H9 (cell line): ENCODE results near the gene ZMYM3. TPM values are rescaled to one million over a fixed set of nuclear protein-coding genes. Genes with fewer than 3 reads are reported as not detected.

ENCODE experiments used
- DNase-seq: peaks from one replicate; pipeline ENCODE4 v3.0.0-alpha.2; 2017
- H2AFZ ChIP-seq: one replicate; pipeline ENCODE4 v1.6.1; 2013; ENCODE audit warnings: mild to moderate bottlenecking, low read length, control low read depth, moderate library complexity
- H2AK5ac ChIP-seq: 2 replicates; pipeline ENCODE4 v1.6.1; 2013; ENCODE audit warnings: low read length, control low read depth, mixed read lengths; ENCODE audit not compliant: insufficient read length
- H2BK120ac ChIP-seq: one replicate; pipeline ENCODE4 v1.6.1; 2013; ENCODE audit warnings: low read depth, mild to moderate bottlenecking, low read length, control low read depth, inconsistent platforms; ENCODE audit not compliant: poor library complexity, severe bottlenecking
- H2BK12ac ChIP-seq: 2 replicates; pipeline ENCODE4 v1.6.1; 2013; ENCODE audit warnings: low read length, control low read depth, mixed read lengths, low read depth; ENCODE audit not compliant: insufficient read length
- H2BK15ac ChIP-seq: 2 replicates; pipeline ENCODE4 v1.6.1; 2013; ENCODE audit warnings: low read depth, low read length, control low read depth
- H2BK20ac ChIP-seq: one replicate; pipeline ENCODE4 v1.6.1; 2013; ENCODE audit warnings: low read depth, mild to moderate bottlenecking, low read length, control low read depth, inconsistent platforms; ENCODE audit not compliant: poor library complexity, severe bottlenecking
- H2BK5ac ChIP-seq: 2 replicates; pipeline ENCODE4 v1.6.1; 2013; ENCODE audit warnings: low read length, control low read depth, mixed read lengths; ENCODE audit not compliant: insufficient read length
- H3K14ac ChIP-seq: 2 replicates; pipeline ENCODE4 v1.6.1; 2013; ENCODE audit warnings: low read length, control low read depth; ENCODE audit not compliant: insufficient read depth
- H3K18ac ChIP-seq: 2 replicates; pipeline ENCODE4 v1.6.1; 2013; ENCODE audit warnings: low read depth, mild to moderate bottlenecking, mixed read lengths, low read length, control low read depth; ENCODE audit not compliant: insufficient read length
- H3K23ac ChIP-seq: 2 replicates; pipeline ENCODE4 v1.6.1; 2013; ENCODE audit warnings: low read length, control low read depth, mixed read lengths, low read depth; ENCODE audit not compliant: insufficient read length
- H3K23me2 ChIP-seq: 2 replicates; pipeline ENCODE4 v1.6.1; 2013; ENCODE audit warnings: low read depth, mild to moderate bottlenecking, mixed read lengths, low read length, control low read depth; ENCODE audit not compliant: insufficient read length, poor library complexity, severe bottlenecking
- H3K27ac ChIP-seq: 2 replicates; pipeline ENCODE4 v1.5.1; 2013; ENCODE audit warnings: low read length, control low read depth, mixed read lengths, low read depth; ENCODE audit not compliant: insufficient read length
- H3K27me3 ChIP-seq: 2 replicates; pipeline ENCODE4 v1.6.1; 2013; ENCODE audit warnings: low read length, control low read depth, inconsistent platforms; ENCODE audit not compliant: insufficient read depth
- H3K4ac ChIP-seq: 2 replicates; pipeline ENCODE4 v1.6.1; 2013; ENCODE audit warnings: low read depth, mild to moderate bottlenecking, control low read depth, inconsistent platforms, low read length, moderate library complexity
- H3K4me1 ChIP-seq: 2 replicates; pipeline ENCODE4 v1.6.1; 2013; ENCODE audit warnings: low read length, control low read depth, inconsistent platforms; ENCODE audit not compliant: insufficient read depth
- H3K4me2 ChIP-seq: 2 replicates; pipeline ENCODE4 v1.6.1; 2013; ENCODE audit warnings: low read length, control low read depth, mixed read lengths; ENCODE audit not compliant: insufficient read length, insufficient read depth
- H3K56ac ChIP-seq: 2 replicates; pipeline ENCODE4 v1.6.1; 2013; ENCODE audit warnings: low read depth, mild to moderate bottlenecking, mixed read lengths, low read length, control low read depth; ENCODE audit not compliant: insufficient read length
- H3K79me1 ChIP-seq: 2 replicates; pipeline ENCODE4 v1.6.1; 2013; ENCODE audit warnings: low read depth, mild to moderate bottlenecking, moderate library complexity, low read length, control low read depth, inconsistent platforms; ENCODE audit not compliant: insufficient read depth, poor library complexity, severe bottlenecking
- H3K79me2 ChIP-seq: 2 replicates; pipeline ENCODE4 v1.6.1; 2013; ENCODE audit warnings: low read length, control low read depth, inconsistent platforms; ENCODE audit not compliant: insufficient read depth
- H3K9ac ChIP-seq: 2 replicates; pipeline ENCODE4 v1.6.1; 2013; ENCODE audit warnings: low read length, control low read depth, mixed read lengths; ENCODE audit not compliant: insufficient read length; ENCODE audit errors: extremely low read depth
- H3K9me3 ChIP-seq: one replicate; pipeline ENCODE4 v1.6.1; 2013; ENCODE audit warnings: low read depth, low read length, inconsistent platforms; ENCODE audit not compliant: control insufficient read depth
- H3T11ph ChIP-seq: one replicate; pipeline ENCODE4 v1.6.1; 2013; ENCODE audit warnings: mild to moderate bottlenecking, low read length, control low read depth, inconsistent platforms
- H4K20me1 ChIP-seq: one replicate; pipeline ENCODE4 v1.6.1; 2013; ENCODE audit not compliant: control insufficient read depth, insufficient read length, insufficient read depth
- H4K5ac ChIP-seq: 2 replicates; pipeline ENCODE4 v1.6.1; 2013; ENCODE audit warnings: low read depth, mild to moderate bottlenecking, mixed read lengths, low read length, control low read depth; ENCODE audit not compliant: insufficient read length
- H4K8ac ChIP-seq: replicated peaks from 2 replicates; pipeline ENCODE4 v1.6.1; 2013; ENCODE audit warnings: low read length, control low read depth, mixed read lengths, low read depth; ENCODE audit not compliant: insufficient read length
- H4K91ac ChIP-seq: 2 replicates; pipeline ENCODE4 v1.6.1; 2013; ENCODE audit warnings: low read depth, mild to moderate bottlenecking, moderate library complexity, mixed read lengths, low read length, control low read depth; ENCODE audit not compliant: insufficient read length
- H3K27ac Mint-ChIP-seq, 3 experiments: 2 replicates in 2 of 3; 3 replicates in 1 of 3; pipeline ENCODE4 v1.8.0; 2020 to 2021; ENCODE audit warnings: mixed read lengths in 3 of 3, mild to moderate bottlenecking in 1 of 3, moderate library complexity in 1 of 3
- H3K27me3 Mint-ChIP-seq: 2 replicates; pipeline ENCODE4 v1.8.0; 2021; ENCODE audit warnings: low read depth, mild to moderate bottlenecking, moderate library complexity, mixed read lengths
- H3K36me3 Mint-ChIP-seq, 3 experiments: 2 replicates in 2 of 3; 3 replicates in 1 of 3; pipeline ENCODE4 v1.8.0; 2020 to 2021; ENCODE audit warnings: low read depth in 3 of 3, mixed read lengths in 3 of 3; ENCODE audit not compliant: insufficient read depth in 1 of 3
- H3K4me1 Mint-ChIP-seq, 2 experiments: 2 replicates each; pipeline ENCODE4 v1.8.0; 2020; ENCODE audit warnings: mixed read lengths in 2 of 2
- H3K4me3 Mint-ChIP-seq, 2 experiments: 2 replicates in 1 of 2; 3 replicates in 1 of 2; pipeline ENCODE4 v1.8.0; 2020 to 2021; ENCODE audit warnings: mild to moderate bottlenecking in 2 of 2, mixed read lengths in 2 of 2, moderate library complexity in 1 of 2
- H3K9me3 Mint-ChIP-seq, 2 experiments: 2 replicates in 1 of 2; 3 replicates in 1 of 2; pipeline ENCODE4 v1.8.0; 2020; ENCODE audit warnings: mild to moderate bottlenecking in 2 of 2, mixed read lengths in 2 of 2, moderate library complexity in 1 of 2
- CTCF ChIP-seq: fragments of 200-600 bp; sonication (generic); conservative IDR thresholded peaks from 3 replicates; pipeline ENCODE4 v1.8.0; 2021; ENCODE audit warnings: antibody characterized with exemption, mild to moderate bottlenecking
- WGBS: extraction: QIAGEN DNeasy Blood & Tissue Kit; methylation state at CpG from one replicate; pipeline ENCODE4 v1.1.7; 2013; ENCODE audit warnings: missing lambda C conversion rate, low lambda C conversion rate, mixed read lengths; ENCODE audit not compliant: insufficient read length; ENCODE audit errors: extremely low coverage; 5-methylcytosine and 5-hydroxymethylcytosine counted together
- total RNA-seq: library from RNA; stranded (reverse); gene quantifications from 2 replicates; pipeline ENCODE4 v1.2.1, GENCODE V29; 2021

ZMYM3 gene
- total RNA-seq, 1 experiment from 2014 or later: 86.5 TPM

GRCh38 chrX:71224098-71224708, 29.7 kb downstream of the ZMYM3 start:
- Histone ChIP-seq H4K20me1 (no peaks in the 10 kb centered on the region), H3K23ac (no peak overlapping the region), H3K18ac (no peak overlapping the region), H3T11ph (no peak overlapping the region), H3K9ac (no peak overlapping the region), H3K4me1 (no peaks in the 10 kb centered on the region), H4K91ac (no peak overlapping the region), H3K79me2 (no peaks in the 10 kb centered on the region), H2BK5ac (no peak overlapping the region), H3K27me3 (no peaks in the 10 kb centered on the region), H2AK5ac (no peak overlapping the region), H3K4me2 (no peak overlapping the region), H3K4ac (no peak overlapping the region), H4K5ac (no peak overlapping the region), H3K9me3 (peaks cover 16% of the 10 kb centered on the region), H3K23me2 (no peaks in the 10 kb centered on the region), H2AFZ (no peak overlapping the region), H3K14ac (no peak overlapping the region; the same call in 1 of the 2 replicates), H4K8ac (no peak overlapping the region), H3K79me1 (no peaks in the 10 kb centered on the region), H2BK20ac (no peak overlapping the region), H2BK15ac (no peak overlapping the region), H2BK120ac (no peak overlapping the region), H2BK12ac (no peak overlapping the region), H3K56ac (no peak overlapping the region), H3K27ac (no peak overlapping the region)
- peaks cover 13 to 29% of the 10 kb centered on the region in 2 experiments for H3K4me1 Mint-ChIP-seq
- no peak overlapping the region for H3K27ac Mint-ChIP-seq
- peaks cover 61 to 78% of the 10 kb centered on the region in 2 experiments for H3K9me3 Mint-ChIP-seq
- peaks cover 0 to 11% (median 5%) of the 10 kb centered on the region in 3 experiments; a peak in 3 of 7 replicates for H3K36me3 Mint-ChIP-seq
- TF ChIP-seq CTCF: no peak
- no peak for DNase-seq
- H3K27me3 Mint-ChIP-seq: no peaks in the 10 kb centered on the region; the same call in 1 of the 2 replicates
- whole genome bisulfite sequencing: no CpG with 5 or more reads among the region's 32 CpGs
- H3K4me3 Mint-ChIP-seq: 0 out of 5 replicates have a peak overlapping the region, but pooled peaks of 1 of the 2 experiments have one; percentile 45
